GM10266 (cell line): ENCODE data around the gene EFCAB9.

Experiments used
- DNase-seq: peaks from one replicate; pipeline ENCODE4 v3.0.0; 2012; ENCODE audit errors: extremely low spot score
- CTCF ChIP-seq: IDR thresholded peaks from 2 replicates; pipeline ENCODE4 v1.5.1; 2012; ENCODE audit warnings: mild to moderate bottlenecking, low read depth; ENCODE audit not compliant: control insufficient read depth, insufficient read depth; ENCODE audit errors: missing control alignments

Gene EFCAB9

GRCh38 chr5:172159016-172159415, 35.0 kb upstream of the EFCAB9 start:
- DNase-seq, result no peak
- no peak for TF ChIP-seq CTCF

GRCh38 chr5:172160506-172160905, 33.5 kb upstream of the EFCAB9 start:
- no peak for DNase-seq
- no peak for TF ChIP-seq CTCF

GRCh38 chr5:172162323-172162986, 31.5 kb upstream of the EFCAB9 start:
- no peak for DNase-seq
- TF ChIP-seq CTCF, result no peak

- TF ChIP-seq CTCF, result no peak
- no peak for DNase-seq
Observed at GRCh38 chr5:172162987-172163343, 31.0 kb upstream of the EFCAB9 start.

GRCh38 chr5:172163346-172163745, 30.6 kb upstream of the EFCAB9 start:
- TF ChIP-seq CTCF, result no peak
- no peak for DNase-seq

GRCh38 chr5:172164769-172165212, 29.2 kb upstream of the EFCAB9 start:
- no peak for TF ChIP-seq CTCF
- no peak for DNase-seq

DNA sequence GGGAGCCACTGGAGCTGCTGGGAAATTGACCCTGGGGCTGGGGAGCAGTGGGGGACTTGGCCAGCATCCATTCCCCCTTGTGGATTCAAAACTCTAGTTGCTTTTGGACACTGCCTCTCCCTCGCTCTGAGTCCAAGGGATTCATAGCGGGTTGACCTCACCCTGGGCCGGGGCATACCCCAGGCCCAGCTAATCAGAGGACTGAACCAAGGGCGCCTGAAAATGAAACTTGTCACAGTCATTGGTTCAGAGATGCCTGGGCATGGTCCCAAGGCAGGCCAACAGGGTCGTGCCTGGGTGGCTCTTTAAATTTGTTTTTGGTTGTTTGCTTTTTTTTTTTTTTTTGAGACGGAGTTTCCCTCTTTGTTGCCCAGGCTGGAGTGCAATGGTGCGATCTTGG, 28.5 kb upstream of the EFCAB9 start:
- TF ChIP-seq CTCF, result no peak
- DNase-seq, result no peak
